Fibroblast of lung (primary cell): ENCODE measurements around the gene RNF225. TPM values are rescaled to one million over a fixed set of nuclear protein-coding genes. Genes with fewer than 3 reads are reported as not detected.

Experiments used
- DNase-seq, 2 donors: peaks; one replicate each; pipeline versions ENCODE4 v3.0.0 to v3.0.0-alpha.2; 2010; ENCODE audit warnings: low read depth in 2 of 2
- H2AFZ ChIP-seq: 2 replicates; pipeline ENCODE4 v1.5.1; 2012; ENCODE audit warnings: low read length, control low read depth, inconsistent platforms
- H3K27ac ChIP-seq: 2 replicates; pipeline ENCODE4 v1.5.1; 2011; ENCODE audit warnings: low read length, control low read depth; ENCODE audit not compliant: insufficient read depth
- H3K27me3 ChIP-seq: 2 replicates; pipeline ENCODE4 v1.5.1; 2011; ENCODE audit warnings: mild to moderate bottlenecking, low read length; ENCODE audit not compliant: control insufficient read depth, insufficient read depth
- H3K36me3 ChIP-seq: 2 replicates; pipeline ENCODE4 v1.5.1; 2011; ENCODE audit warnings: low read length; ENCODE audit not compliant: control insufficient read depth, insufficient read depth
- H3K4me1 ChIP-seq: 2 replicates; pipeline ENCODE4 v1.5.1; 2011; ENCODE audit warnings: low read length; ENCODE audit not compliant: control insufficient read depth, insufficient read depth; ENCODE audit errors: extremely low read depth
- H3K4me2 ChIP-seq: 2 replicates; pipeline ENCODE4 v1.5.1; 2011; ENCODE audit warnings: low read length, control low read depth; ENCODE audit not compliant: insufficient read depth; ENCODE audit errors: extremely low read depth
- H3K4me3 ChIP-seq, 4 experiments: fragments of 200-600 bp in 1 of 4; sonication (generic) in 1 of 4; replicated peaks in 1 of 4; 2 replicates each; pipeline ENCODE4 v1.5.1; 2011 to 2016; ENCODE audit warnings: low read length in 4 of 4, low read depth in 3 of 4, mild to moderate bottlenecking in 3 of 4, control low read depth in 2 of 4, inconsistent platforms in 1 of 4, mixed read lengths in 1 of 4; ENCODE audit not compliant: insufficient read depth in 1 of 4; ENCODE audit errors: control extremely low read depth in 1 of 4
- H3K79me2 ChIP-seq: 2 replicates; pipeline ENCODE4 v1.5.1; 2012; ENCODE audit warnings: mild to moderate bottlenecking, low read length, inconsistent platforms; ENCODE audit not compliant: control insufficient read depth, insufficient read depth
- H3K9ac ChIP-seq: 2 replicates; pipeline ENCODE4 v1.5.1; 2011; ENCODE audit warnings: mild to moderate bottlenecking, low read length, control low read depth; ENCODE audit not compliant: insufficient read depth
- H3K9me3 ChIP-seq: 2 replicates; pipeline ENCODE4 v1.5.1; 2012; ENCODE audit warnings: low read depth, low read length; ENCODE audit not compliant: control insufficient read depth, insufficient read depth
- H4K20me1 ChIP-seq: 2 replicates; pipeline ENCODE4 v1.5.1; 2011; ENCODE audit warnings: low read length; ENCODE audit not compliant: control insufficient read depth, insufficient read depth; ENCODE audit errors: extremely low read depth
- CTCF ChIP-seq, 2 donors: IDR thresholded peaks in 1 of 2; conservative IDR thresholded peaks in 1 of 2; 1 replicate in 1 of 2; 2 replicates in 1 of 2; pipeline ENCODE4 v1.5.1; 2011 to 2012; ENCODE audit warnings: low read length in 2 of 2, control low read depth in 1 of 2, inconsistent platforms in 1 of 2, low read depth in 1 of 2, mild to moderate bottlenecking in 1 of 2
- EZH2 ChIP-seq: IDR thresholded peaks from 2 replicates; pipeline ENCODE4 v1.5.1; 2012; ENCODE audit warnings: low read length, control low read depth, mild to moderate bottlenecking; ENCODE audit errors: missing control alignments
- polyA plus RNA-seq, 2 donors: library from polyadenylated mRNA; depleted of rRNA in 1 of 2; stranded (reverse) in 1 of 2; unstranded in 1 of 2; fragments of >200 nt; gene quantifications; 2 replicates each; pipeline ENCODE4 v1.2.1, GENCODE V29; 2011 to 2012; ENCODE audit warnings: missing spikeins in 1 of 2
- total RNA-seq: library from RNA; depleted of rRNA; stranded (reverse); fragments of >200 nt; gene quantifications from 2 replicates; pipeline ENCODE4 v1.2.1, GENCODE V29; 2014

The RNF225 gene
- total and polyA plus RNA-seq, 2 donors (not counting 1 experiment from before 2014, with no cell fraction given) = not detected

- Histone ChIP-seq H4K20me1 (no peaks in the 10 kb centered on the region), H3K4me2 (no peak overlapping the region), H3K4me3 (no peak overlapping the region), H3K27ac (no peak overlapping the region), H2AFZ (no peak overlapping the region), H3K9ac (no peak overlapping the region), H3K4me1 (no peaks in the 10 kb centered on the region), H3K36me3 (peaks cover 2% of the 10 kb centered on the region), H3K27me3 (no peaks in the 10 kb centered on the region), H3K79me2 (no peaks in the 10 kb centered on the region), H3K9me3 (peaks cover 12% of the 10 kb centered on the region)
- TF ChIP-seq EZH2 (no peak), CTCF (conservative IDR thresholded peaks at IDR 0.05 in 1 of 2, IDR thresholded peaks at IDR 0.05 in 1 of 2; ENCODE audit: low read depth in 1 of 2, low read length in 2 of 2) (no peak)
- no peak for DNase-seq
Observed at GRCh38 chr19:58428617-58429016, 33.2 kb downstream of the RNF225 start.

GRCh38 chr19:58429745-58430144 lies 34.3 kb downstream of the RNF225 start:
- no peak overlapping the region for H3K4me3 ChIP-seq
- H3K79me2 ChIP-seq = no peaks in the 10 kb centered on the region
- no peaks in the 10 kb centered on the region for H3K27me3 ChIP-seq
- H3K36me3 ChIP-seq = peaks cover 5% of the 10 kb centered on the region
- H3K9me3 ChIP-seq = peaks cover 19% of the 10 kb centered on the region
- no peak overlapping the region for H3K9ac ChIP-seq
- H2AFZ ChIP-seq = no peak overlapping the region
- no peaks in the 10 kb centered on the region for H4K20me1 ChIP-seq
- TF ChIP-seq EZH2 (no peak), CTCF (conservative IDR thresholded peaks at IDR 0.05 in 1 of 2, IDR thresholded peaks at IDR 0.05 in 1 of 2; ENCODE audit: low read depth in 1 of 2, low read length in 2 of 2) (no peak)
- DNase-seq = no peak
- no peak overlapping the region for H3K4me2 ChIP-seq
- H3K4me1 ChIP-seq = no peaks in the 10 kb centered on the region
- no peak overlapping the region for H3K27ac ChIP-seq

GRCh38 chr19:58434217-58434616 lies 38.8 kb downstream of the RNF225 start:
- Histone ChIP-seq H2AFZ (no peak overlapping the region), H3K9me3 (peaks cover 20% of the 10 kb centered on the region), H4K20me1 (no peaks in the 10 kb centered on the region), H3K9ac (no peak overlapping the region), H3K4me2 (no peak overlapping the region), H3K79me2 (peaks cover 6% of the 10 kb centered on the region), H3K4me1 (no peaks in the 10 kb centered on the region), H3K27ac (no peak overlapping the region), H3K27me3 (no peaks in the 10 kb centered on the region), H3K36me3 (peaks cover 12% of the 10 kb centered on the region), H3K4me3 (no peak overlapping the region)
- TF ChIP-seq EZH2 (no peak), CTCF (conservative IDR thresholded peaks at IDR 0.05 in 1 of 2, IDR thresholded peaks at IDR 0.05 in 1 of 2; ENCODE audit: low read depth in 1 of 2, low read length in 2 of 2) (no peak)
- peak; percentile 46 to 51 for DNase-seq
